Chondrocyte (in vitro differentiated cells): ENCODE results near the gene NR6A1. TPM values are rescaled to one million over a fixed set of nuclear protein-coding genes. Genes with fewer than 3 reads are reported as not detected.

ENCODE experiments used
- DNase-seq: peaks from one replicate; pipeline ENCODE4 v3.0.0; 2021; ENCODE audit warnings: mixed read lengths, low spot score
- H3K27ac Mint-ChIP-seq: one replicate; pipeline ENCODE4 v1.8.0; 2021; ENCODE audit warnings: mild to moderate bottlenecking, moderate library complexity, mixed read lengths; ENCODE audit not compliant: unreplicated experiment
- H3K27me3 Mint-ChIP-seq: 2 replicates; pipeline ENCODE4 v1.8.0; 2021; ENCODE audit warnings: low read depth, mixed read lengths
- H3K36me3 Mint-ChIP-seq: 2 replicates; pipeline ENCODE4 v1.8.0; 2021; ENCODE audit warnings: low read depth, mixed read lengths
- H3K4me1 Mint-ChIP-seq: 2 replicates; pipeline ENCODE4 v1.8.0; 2021; ENCODE audit warnings: low read depth, mild to moderate bottlenecking, mixed read lengths
- H3K4me3 Mint-ChIP-seq: one replicate; pipeline ENCODE4 v1.8.0; 2021; ENCODE audit warnings: mild to moderate bottlenecking, moderate library complexity, mixed read lengths; ENCODE audit not compliant: unreplicated experiment
- H3K9me3 Mint-ChIP-seq: 2 replicates; pipeline ENCODE4 v1.8.0; 2021; ENCODE audit warnings: low read depth, mixed read lengths
- total RNA-seq: library from RNA; stranded (reverse); gene quantifications from 3 replicates; pipeline ENCODE4 v1.2.1, GENCODE V29; 2021
- TF ChIP-seq, protein P1 (sequence below): fragments of 200-600 bp; sonication (generic); IDR thresholded peaks from 2 replicates; pipeline ENCODE4 v1.5.0; 2021; ENCODE audit warnings: antibody characterized with exemption, mild to moderate bottlenecking, moderate library complexity

NR6A1 gene
- total RNA-seq, 1 donor from 2014 or later: 0.77 TPM

DNA sequence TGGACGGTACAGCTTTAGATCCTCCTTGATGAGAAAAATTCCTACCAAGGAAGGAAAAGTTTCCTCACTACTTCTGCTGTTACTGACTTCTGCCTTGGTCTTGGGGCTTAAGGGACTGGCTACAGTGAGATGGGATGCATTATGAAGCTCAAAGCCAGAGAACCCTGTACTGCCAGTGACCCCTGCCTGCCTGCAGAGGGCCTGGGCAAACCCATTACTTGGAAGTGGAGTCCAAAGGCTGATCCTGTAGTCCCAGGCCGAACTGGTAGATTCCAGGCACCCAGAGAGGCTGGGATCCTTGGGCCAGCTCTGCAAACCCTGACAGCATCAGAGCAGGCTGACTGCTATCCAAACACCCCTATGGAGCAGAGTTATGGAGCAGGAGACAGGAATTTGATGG is 238.2 kb downstream of the NR6A1 start:
- H3K36me3 Mint-ChIP-seq: peaks cover 2% of the 10 kb centered on the region
- no peak overlapping the region for H3K4me3 Mint-ChIP-seq
- H3K27me3 Mint-ChIP-seq: no peaks in the 10 kb centered on the region
- TF ChIP-seq, protein P1, sequence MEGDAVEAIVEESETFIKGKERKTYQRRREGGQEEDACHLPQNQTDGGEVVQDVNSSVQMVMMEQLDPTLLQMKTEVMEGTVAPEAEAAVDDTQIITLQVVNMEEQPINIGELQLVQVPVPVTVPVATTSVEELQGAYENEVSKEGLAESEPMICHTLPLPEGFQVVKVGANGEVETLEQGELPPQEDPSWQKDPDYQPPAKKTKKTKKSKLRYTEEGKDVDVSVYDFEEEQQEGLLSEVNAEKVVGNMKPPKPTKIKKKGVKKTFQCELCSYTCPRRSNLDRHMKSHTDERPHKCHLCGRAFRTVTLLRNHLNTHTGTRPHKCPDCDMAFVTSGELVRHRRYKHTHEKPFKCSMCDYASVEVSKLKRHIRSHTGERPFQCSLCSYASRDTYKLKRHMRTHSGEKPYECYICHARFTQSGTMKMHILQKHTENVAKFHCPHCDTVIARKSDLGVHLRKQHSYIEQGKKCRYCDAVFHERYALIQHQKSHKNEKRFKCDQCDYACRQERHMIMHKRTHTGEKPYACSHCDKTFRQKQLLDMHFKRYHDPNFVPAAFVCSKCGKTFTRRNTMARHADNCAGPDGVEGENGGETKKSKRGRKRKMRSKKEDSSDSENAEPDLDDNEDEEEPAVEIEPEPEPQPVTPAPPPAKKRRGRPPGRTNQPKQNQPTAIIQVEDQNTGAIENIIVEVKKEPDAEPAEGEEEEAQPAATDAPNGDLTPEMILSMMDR: no peak
- no peaks in the 10 kb centered on the region for H3K9me3 Mint-ChIP-seq
- DNase-seq: no peak
- H3K27ac Mint-ChIP-seq: no peak overlapping the region
- no peaks in the 10 kb centered on the region for H3K4me1 Mint-ChIP-seq

DNA sequence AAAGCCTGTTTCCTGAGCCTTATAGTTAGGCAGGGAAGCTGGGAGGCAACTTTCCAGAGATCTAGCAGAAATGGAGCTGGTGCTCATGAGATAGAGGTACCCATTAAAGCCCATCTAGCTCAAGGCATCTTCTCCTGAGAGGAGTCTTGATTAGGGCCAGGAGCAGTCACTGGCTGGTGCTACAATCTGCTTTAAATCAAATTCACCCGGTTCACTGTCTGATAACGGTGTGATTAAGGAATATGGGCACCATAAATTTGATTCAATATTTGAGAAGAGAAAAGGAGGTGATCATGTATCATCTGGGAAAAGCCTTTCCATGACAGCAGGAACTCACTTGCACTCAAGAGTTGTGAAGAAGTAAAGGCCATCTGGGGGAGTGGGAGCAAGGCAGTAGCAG is 240.0 kb downstream of the NR6A1 start:
- no peaks in the 10 kb centered on the region for H3K27me3 Mint-ChIP-seq

DNA sequence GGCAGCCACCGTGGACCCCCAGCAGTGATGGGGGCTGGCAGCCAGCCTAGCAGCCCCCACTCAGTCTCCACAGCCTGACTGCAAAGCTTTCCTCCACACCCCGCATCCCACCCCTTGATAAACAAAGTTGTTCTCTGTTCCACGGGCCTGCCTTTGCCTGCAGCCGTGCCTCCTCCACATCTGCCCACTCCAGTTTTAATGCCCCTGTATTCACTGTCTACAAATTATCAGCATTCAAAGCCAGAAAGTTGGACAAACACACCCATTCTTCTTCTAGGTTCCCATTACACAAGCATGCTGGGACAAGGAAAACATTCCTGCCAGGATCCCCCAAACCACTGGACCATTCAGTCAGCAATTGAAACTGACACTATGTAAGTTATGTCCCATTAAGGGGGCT is 240.9 kb downstream of the NR6A1 start:
- TF ChIP-seq, protein P1: no peak
- Mint-ChIP-seq H3K27me3 (no peaks in the 10 kb centered on the region), H3K9me3 (no peaks in the 10 kb centered on the region), H3K4me1 (peaks cover 2% of the 10 kb centered on the region), H3K4me3 (no peak overlapping the region), H3K27ac (no peak overlapping the region), H3K36me3 (peaks cover 2% of the 10 kb centered on the region)
- DNase-seq: no peak

More for the DNA sequence above, 240.0 kb downstream of the NR6A1 start:
- Mint-ChIP-seq H3K9me3 (no peaks in the 10 kb centered on the region), H3K4me3 (no peak overlapping the region), H3K4me1 (peaks cover 2% of the 10 kb centered on the region), H3K27ac (no peak overlapping the region), H3K36me3 (peaks cover 2% of the 10 kb centered on the region)
- no peak for DNase-seq
- TF ChIP-seq, protein P1: no peak

DNA sequence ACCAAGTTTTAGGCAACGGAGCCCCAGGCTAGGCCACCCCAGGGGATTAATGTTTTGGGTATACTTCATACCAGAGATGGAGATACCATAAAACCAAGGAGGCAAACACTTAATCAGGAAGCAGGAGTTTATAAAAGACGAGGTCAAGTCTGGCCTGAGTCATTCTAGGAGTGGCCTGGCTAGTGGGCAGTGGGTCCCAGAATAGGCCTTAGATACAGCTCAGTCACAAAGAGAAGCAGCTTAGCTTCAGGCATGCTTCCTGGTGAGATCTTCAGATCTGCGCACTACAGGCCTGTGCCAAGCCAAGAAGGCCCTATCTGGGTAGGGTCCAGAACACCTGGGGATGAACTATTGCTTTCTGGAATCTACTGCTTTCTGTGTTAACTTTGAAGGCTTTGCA is 243.3 kb downstream of the NR6A1 start:
- Mint-ChIP-seq H3K9me3 (no peaks in the 10 kb centered on the region), H3K36me3 (peaks cover 2% of the 10 kb centered on the region), H3K4me1 (peaks cover 2% of the 10 kb centered on the region), H3K27ac (no peak overlapping the region), H3K4me3 (no peak overlapping the region), H3K27me3 (no peaks in the 10 kb centered on the region)
- DNase-seq: no peak
- TF ChIP-seq, protein P1: no peak

DNA sequence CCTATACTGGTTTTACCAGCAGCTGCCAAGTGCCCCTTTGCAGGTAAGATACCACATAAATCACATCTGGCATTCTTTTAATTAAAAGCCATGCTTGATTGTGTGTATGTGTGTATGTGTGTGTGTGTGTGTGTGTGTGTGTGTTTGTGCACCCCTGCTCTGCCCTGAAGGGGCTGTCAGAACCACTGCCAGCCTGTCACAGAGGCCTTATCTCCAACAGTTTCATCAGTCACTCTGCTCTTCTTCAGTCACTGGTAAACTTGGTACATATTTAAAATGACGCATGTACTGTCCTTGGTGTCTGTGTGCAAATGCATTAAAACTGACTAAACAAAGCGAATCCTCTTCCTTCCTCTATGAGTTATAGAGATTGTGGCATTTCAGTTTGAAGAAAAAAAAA is 244.9 kb downstream of the NR6A1 start:
- H3K36me3 Mint-ChIP-seq: peaks cover 2% of the 10 kb centered on the region
- H3K9me3 Mint-ChIP-seq: no peaks in the 10 kb centered on the region
- H3K27ac Mint-ChIP-seq: no peak overlapping the region
- peaks cover 2% of the 10 kb centered on the region for H3K4me1 Mint-ChIP-seq
- no peak for DNase-seq
- H3K27me3 Mint-ChIP-seq: no peaks in the 10 kb centered on the region
- TF ChIP-seq, protein P1: no peak
- no peak overlapping the region for H3K4me3 Mint-ChIP-seq
